ENCODE data around the gene FLNB. TPM values are rescaled to one million over a fixed set of nuclear protein-coding genes. Genes with fewer than 3 reads are reported as not detected.
A peak's percentile ranks its signal among the peaks of the same experiment; 100 is the strongest.

Gene FLNB
- total RNA-seq, 1 experiment from 2014 or later, result 14.2 TPM

DNA sequence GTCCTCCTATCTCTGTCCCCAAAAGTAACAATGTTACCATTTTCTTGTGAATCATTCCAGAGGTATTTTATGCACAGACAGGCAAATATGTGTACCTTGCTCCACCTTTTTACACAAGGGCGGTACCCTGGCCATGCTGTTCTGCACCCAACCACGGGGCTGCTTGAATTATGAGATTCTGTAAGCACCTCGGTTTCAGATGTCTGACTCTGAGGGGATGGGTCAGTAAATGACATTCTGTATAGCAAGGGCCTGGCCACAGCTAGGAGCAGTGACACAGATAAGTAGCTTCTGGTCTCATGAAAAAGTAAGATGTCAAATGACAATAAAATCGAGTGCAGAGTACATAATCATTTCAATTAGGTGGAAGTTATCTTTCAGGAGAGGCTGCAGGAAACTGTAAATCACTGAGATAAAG, 30.4 kb upstream of the FLNB start:
- H3K79me2 ChIP-seq (ENCODE audit: low read length), result no peaks in the 10 kb centered on the region
- no peak overlapping the region for H3K27ac ChIP-seq (ENCODE audit: low read length)
- no peak overlapping the region for H3K4me3 ChIP-seq (ENCODE audit: low read length)
- no peak overlapping the region for H3K4me2 ChIP-seq (ENCODE audit: low read depth, low read length, poor library complexity, severe bottlenecking)
- H3K9ac ChIP-seq (ENCODE audit: low read length), result no peak overlapping the region
- no peaks in the 10 kb centered on the region for H3K9me2 ChIP-seq (replicated peaks; ENCODE audit: insufficient read depth, low read length)
- no peaks in the 10 kb centered on the region for H3K27me3 ChIP-seq (ENCODE audit: low read length)
- H4K20me1 ChIP-seq (ENCODE audit: insufficient read depth, low read depth, low read length), result no peaks in the 10 kb centered on the region
- no peaks in the 10 kb centered on the region for H3K9me3 ChIP-seq (ENCODE audit: low read length)
- DNase-seq, result no peak
- H3K36me3 ChIP-seq (ENCODE audit: insufficient read depth, low read length), result no peaks in the 10 kb centered on the region
- peaks cover 5% of the 10 kb centered on the region for H3K4me1 ChIP-seq (ENCODE audit: low read length)
- no peak overlapping the region for H2AFZ ChIP-seq (ENCODE audit: low read length)

DNA sequence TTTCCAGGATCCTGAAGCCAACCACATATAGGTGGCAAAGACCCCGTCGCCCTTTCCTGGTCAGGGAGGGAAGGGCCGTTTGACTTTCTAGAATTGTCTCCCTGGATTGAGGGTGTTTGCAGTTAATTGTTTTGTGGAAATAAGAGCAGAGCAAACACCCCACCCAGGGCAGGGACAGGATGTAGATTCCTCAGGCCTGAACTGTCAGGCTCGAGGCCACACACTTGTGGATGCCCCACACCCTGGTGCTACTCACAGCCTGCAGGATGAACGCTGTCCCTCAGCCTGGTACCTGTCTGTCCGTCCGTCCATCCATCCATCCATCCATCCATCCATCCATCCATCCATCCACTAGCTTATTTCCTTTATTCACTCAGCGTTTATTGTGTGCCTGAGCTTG, 29.9 kb upstream of the FLNB start:
- no peaks in the 10 kb centered on the region for H3K36me3 ChIP-seq (ENCODE audit: insufficient read depth, low read length)
- H2AFZ ChIP-seq (ENCODE audit: low read length), result no peak overlapping the region
- no peaks in the 10 kb centered on the region for H3K9me2 ChIP-seq (replicated peaks; ENCODE audit: insufficient read depth, low read length)
- H3K27ac ChIP-seq (ENCODE audit: low read length), result no peak overlapping the region
- H3K4me1 ChIP-seq (ENCODE audit: low read length), result peaks cover 10% of the 10 kb centered on the region
- H3K4me2 ChIP-seq (ENCODE audit: low read depth, low read length, poor library complexity, severe bottlenecking), result no peak overlapping the region
- H3K9me3 ChIP-seq (ENCODE audit: low read length), result no peaks in the 10 kb centered on the region
- H3K4me3 ChIP-seq (ENCODE audit: low read length), result no peak overlapping the region
- no peak for DNase-seq
- H3K27me3 ChIP-seq (ENCODE audit: low read length), result no peaks in the 10 kb centered on the region
- no peaks in the 10 kb centered on the region for H3K79me2 ChIP-seq (ENCODE audit: low read length)
- H4K20me1 ChIP-seq (ENCODE audit: insufficient read depth, low read depth, low read length), result no peaks in the 10 kb centered on the region
- no peak overlapping the region for H3K9ac ChIP-seq (ENCODE audit: low read length)

- Histone ChIP-seq H3K9me2 (replicated peaks; ENCODE audit: insufficient read depth, low read length) (no peaks in the 10 kb centered on the region), H3K9me3 (ENCODE audit: low read length) (no peaks in the 10 kb centered on the region), H3K27ac (ENCODE audit: low read length) (no peak overlapping the region), H3K27me3 (ENCODE audit: low read length) (no peaks in the 10 kb centered on the region), H3K4me2 (ENCODE audit: low read depth, low read length, poor library complexity, severe bottlenecking) (no peak overlapping the region), H3K4me1 (ENCODE audit: low read length) (peaks cover 27% of the 10 kb centered on the region), H3K9ac (ENCODE audit: low read length) (no peak overlapping the region), H3K36me3 (ENCODE audit: insufficient read depth, low read length) (no peaks in the 10 kb centered on the region), H2AFZ (ENCODE audit: low read length) (no peak overlapping the region), H3K79me2 (ENCODE audit: low read length) (no peaks in the 10 kb centered on the region), H3K4me3 (ENCODE audit: low read length) (no peak overlapping the region), H4K20me1 (ENCODE audit: insufficient read depth, low read depth, low read length) (no peaks in the 10 kb centered on the region)
- DNase-seq, result no peak
Measured at GRCh38 chr3:57980416-57980815, 27.8 kb upstream of the FLNB start.

DNA sequence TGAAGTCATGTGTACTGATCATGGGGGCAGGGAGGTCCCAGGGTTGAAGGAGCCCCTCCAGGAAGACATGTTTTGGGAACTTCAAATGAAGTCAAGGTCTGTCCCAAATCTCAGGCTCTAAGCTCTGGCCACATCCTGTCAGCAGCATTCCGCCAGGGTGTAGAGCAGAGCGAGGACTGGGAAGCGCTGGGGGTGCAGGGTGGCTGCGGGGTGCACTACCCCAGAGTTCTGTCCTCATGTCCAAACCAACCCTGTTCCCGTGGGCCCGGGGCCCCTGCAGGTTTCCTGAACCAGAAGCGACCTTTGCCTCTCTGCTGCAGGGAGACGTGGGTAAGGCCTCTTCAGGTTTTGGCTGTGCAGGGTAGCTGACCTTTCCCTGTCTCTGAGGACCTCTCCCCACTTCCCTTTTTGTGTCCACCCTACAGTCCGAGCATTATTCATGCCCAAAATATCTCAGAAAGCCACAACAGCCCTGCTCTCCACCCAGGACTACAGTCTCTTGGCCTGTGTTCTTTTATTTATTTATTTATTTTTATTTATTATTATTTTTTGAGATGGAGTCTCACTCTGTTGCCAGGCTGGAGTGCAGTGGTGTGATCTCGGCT, 26.6 kb upstream of the FLNB start:
- H3K9me3 ChIP-seq (ENCODE audit: low read length), result no peaks in the 10 kb centered on the region
- H3K4me3 ChIP-seq (ENCODE audit: low read length), result no peak overlapping the region
- no peaks in the 10 kb centered on the region for H3K9me2 ChIP-seq (replicated peaks; ENCODE audit: insufficient read depth, low read length)
- no peak overlapping the region for H3K27ac ChIP-seq (ENCODE audit: low read length)
- H3K79me2 ChIP-seq (ENCODE audit: low read length), result no peaks in the 10 kb centered on the region
- no peaks in the 10 kb centered on the region for H3K27me3 ChIP-seq (ENCODE audit: low read length)
- no peak overlapping the region for H2AFZ ChIP-seq (ENCODE audit: low read length)
- H3K36me3 ChIP-seq (ENCODE audit: insufficient read depth, low read length), result no peaks in the 10 kb centered on the region
- no peaks in the 10 kb centered on the region for H4K20me1 ChIP-seq (ENCODE audit: insufficient read depth, low read depth, low read length)
- no peak overlapping the region for H3K4me2 ChIP-seq (ENCODE audit: low read depth, low read length, poor library complexity, severe bottlenecking)
- no peak for DNase-seq
- no peak overlapping the region for H3K9ac ChIP-seq (ENCODE audit: low read length)
- peaks cover 27% of the 10 kb centered on the region for H3K4me1 ChIP-seq (ENCODE audit: low read length)

GRCh38 chr3:57982561-57983243, 25.5 kb upstream of the FLNB start:
- peaks cover 27% of the 10 kb centered on the region for H3K4me1 ChIP-seq (ENCODE audit: low read length)
- H3K9me2 ChIP-seq (replicated peaks; ENCODE audit: insufficient read depth, low read length), result no peaks in the 10 kb centered on the region
- peak overlapping the region; percentile 59; the same call in 1 of the 2 replicates for H2AFZ ChIP-seq (ENCODE audit: low read length)
- H4K20me1 ChIP-seq (ENCODE audit: insufficient read depth, low read depth, low read length), result no peaks in the 10 kb centered on the region
- H3K9ac ChIP-seq (ENCODE audit: low read length), result no peak overlapping the region
- no peaks in the 10 kb centered on the region for H3K9me3 ChIP-seq (ENCODE audit: low read length)
- H3K4me3 ChIP-seq (ENCODE audit: low read length), result no peak overlapping the region
- peak; percentile 54 for DNase-seq
- H3K36me3 ChIP-seq (ENCODE audit: insufficient read depth, low read length), result no peaks in the 10 kb centered on the region
- no peak overlapping the region for H3K4me2 ChIP-seq (ENCODE audit: low read depth, low read length, poor library complexity, severe bottlenecking)
- no peaks in the 10 kb centered on the region for H3K79me2 ChIP-seq (ENCODE audit: low read length)
- no peaks in the 10 kb centered on the region for H3K27me3 ChIP-seq (ENCODE audit: low read length)
- H3K27ac ChIP-seq (ENCODE audit: low read length), result no peak overlapping the region

DNA sequence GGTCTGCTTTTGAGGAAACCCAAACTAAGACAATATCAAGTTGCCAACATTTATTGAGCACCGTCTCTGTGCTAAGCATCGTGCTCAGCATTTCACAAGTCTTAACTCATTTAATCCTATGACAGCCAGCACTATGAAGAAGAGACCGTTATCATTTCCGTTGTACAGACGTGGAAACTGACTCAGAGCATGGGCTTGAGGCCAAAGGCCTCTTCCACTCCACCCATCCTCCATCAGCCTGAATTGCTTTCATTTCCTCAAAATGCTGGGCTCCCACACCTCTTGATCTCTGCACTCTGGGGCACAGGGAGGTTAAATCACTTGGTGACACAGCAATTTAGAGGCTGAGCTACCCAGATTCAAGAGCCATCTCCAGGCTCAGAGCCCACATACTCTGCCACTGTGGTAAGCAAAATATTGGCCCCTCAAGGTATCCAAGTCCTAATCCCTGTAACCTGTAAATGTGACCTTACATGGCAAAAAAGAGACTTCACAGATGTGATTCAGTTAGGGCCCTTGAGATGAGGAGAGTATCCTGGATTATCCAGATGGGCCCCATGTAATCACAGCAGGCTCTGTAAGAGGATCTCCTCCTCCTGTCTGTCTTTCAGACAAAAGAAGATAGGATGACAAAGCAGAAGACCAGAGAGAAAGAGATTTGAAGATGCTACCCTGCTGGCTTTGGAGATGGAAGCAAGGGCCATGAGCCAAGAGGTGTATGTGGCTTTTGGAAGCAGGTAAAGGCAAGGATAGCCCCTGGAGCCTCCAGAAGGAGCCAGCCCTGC, 24.3 kb upstream of the FLNB start:
- Histone ChIP-seq H3K4me2 (ENCODE audit: low read depth, low read length, poor library complexity, severe bottlenecking) (peak overlapping the region; percentile 47), H3K4me3 (ENCODE audit: low read length) (peak overlapping the region; percentile 4; the same call in 1 of the 2 replicates), H3K9ac (ENCODE audit: low read length) (peak overlapping the region; percentile 40), H4K20me1 (ENCODE audit: insufficient read depth, low read depth, low read length) (no peaks in the 10 kb centered on the region), H2AFZ (ENCODE audit: low read length) (peak overlapping the region; percentile 59), H3K9me3 (ENCODE audit: low read length) (no peaks in the 10 kb centered on the region), H3K4me1 (ENCODE audit: low read length) (peaks cover 27% of the 10 kb centered on the region), H3K27me3 (ENCODE audit: low read length) (no peaks in the 10 kb centered on the region), H3K79me2 (ENCODE audit: low read length) (no peaks in the 10 kb centered on the region), H3K27ac (ENCODE audit: low read length) (peak overlapping the region; percentile 79), H3K9me2 (replicated peaks; ENCODE audit: insufficient read depth, low read length) (no peaks in the 10 kb centered on the region), H3K36me3 (ENCODE audit: insufficient read depth, low read length) (no peaks in the 10 kb centered on the region)
- peak; percentile 96 for DNase-seq

GRCh38 chr3:57985176-57985983, 22.8 kb upstream of the FLNB start:
- Histone ChIP-seq H3K9ac (ENCODE audit: low read length) (no peak overlapping the region), H2AFZ (ENCODE audit: low read length) (no peak overlapping the region; the same call in 1 of the 2 replicates)

DNA sequence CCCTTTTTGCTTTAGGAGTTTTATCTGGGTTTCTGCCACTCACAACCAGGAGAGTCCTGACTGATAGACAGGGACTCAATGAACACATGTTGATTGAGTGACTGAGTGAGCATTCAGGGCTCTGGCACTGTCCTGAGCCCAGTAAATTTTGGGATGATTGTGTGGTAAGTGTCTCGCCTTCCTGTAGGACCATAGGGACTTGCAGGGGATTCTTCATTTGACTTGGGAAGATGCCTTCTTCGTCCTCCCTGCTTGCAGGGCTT, 22.3 kb upstream of the FLNB start:
- Histone ChIP-seq H4K20me1 (ENCODE audit: insufficient read depth, low read depth, low read length) (no peaks in the 10 kb centered on the region), H3K79me2 (ENCODE audit: low read length) (no peaks in the 10 kb centered on the region), H3K4me2 (ENCODE audit: low read depth, low read length, poor library complexity, severe bottlenecking) (no peak overlapping the region), H3K27ac (ENCODE audit: low read length) (no peak overlapping the region), H3K4me3 (ENCODE audit: low read length) (no peak overlapping the region), H3K9me3 (ENCODE audit: low read length) (no peaks in the 10 kb centered on the region), H2AFZ (ENCODE audit: low read length) (no peak overlapping the region), H3K27me3 (ENCODE audit: low read length) (no peaks in the 10 kb centered on the region), H3K4me1 (ENCODE audit: low read length) (peaks cover 27% of the 10 kb centered on the region), H3K9ac (ENCODE audit: low read length) (no peak overlapping the region), H3K9me2 (replicated peaks; ENCODE audit: insufficient read depth, low read length) (no peaks in the 10 kb centered on the region), H3K36me3 (ENCODE audit: insufficient read depth, low read length) (no peaks in the 10 kb centered on the region)
- no peak for DNase-seq

More at GRCh38 chr3:57985176-57985983, 22.8 kb upstream of the FLNB start:
- Histone ChIP-seq H3K79me2 (ENCODE audit: low read length) (no peaks in the 10 kb centered on the region), H3K27me3 (ENCODE audit: low read length) (no peaks in the 10 kb centered on the region), H4K20me1 (ENCODE audit: insufficient read depth, low read depth, low read length) (no peaks in the 10 kb centered on the region), H3K4me1 (ENCODE audit: low read length) (peaks cover 27% of the 10 kb centered on the region), H3K9me2 (replicated peaks; ENCODE audit: insufficient read depth, low read length) (no peaks in the 10 kb centered on the region), H3K36me3 (ENCODE audit: insufficient read depth, low read length) (no peaks in the 10 kb centered on the region), H3K9me3 (ENCODE audit: low read length) (no peaks in the 10 kb centered on the region), H3K27ac (ENCODE audit: low read length) (no peak overlapping the region), H3K4me2 (ENCODE audit: low read depth, low read length, poor library complexity, severe bottlenecking) (no peak overlapping the region), H3K4me3 (ENCODE audit: low read length) (no peak overlapping the region)
- no peak for DNase-seq

Measured in Karpas-422 (cell line).